Left lung (tissue), 10 donors: ENCODE measurements around the gene PCSK9. TPM values are rescaled to one million over a fixed set of nuclear protein-coding genes. Genes with fewer than 3 reads are reported as not detected.

Source experiments
- ATAC-seq: fragments of 200-7000 bp; cut with Tn5 transposase; one replicate; pipeline ENCODE4 v1.9.1; 2020; ENCODE audit warnings: moderate library complexity
- DNase-seq, 4 donors: peaks; one replicate each; pipeline ENCODE4 v3.0.0-alpha.2; 2013 to 2020
- H3K27ac ChIP-seq, 2 donors: fragments of 200-600 bp; sonication (generic) in 1 of 2; one replicate each; pipeline versions ENCODE4 v1.5.0 to v1.8.0; 2020 to 2021
- H3K27me3 ChIP-seq, 2 donors: fragments of 200-600 bp; sonication (generic) in 1 of 2; one replicate each; pipeline versions ENCODE4 v1.5.0 to v1.8.0; 2020 to 2021
- H3K36me3 ChIP-seq, 2 donors: fragments of 200-600 bp; sonication (generic) in 1 of 2; one replicate each; pipeline versions ENCODE4 v1.5.0 to v1.8.0; 2020 to 2021
- H3K4me1 ChIP-seq, 2 donors: fragments of 200-600 bp; one replicate each; pipeline ENCODE4 v1.8.0; 2021
- H3K4me3 ChIP-seq, 2 donors: fragments of 200-600 bp; sonication (generic) in 1 of 2; one replicate each; pipeline versions ENCODE4 v1.5.0 to v1.8.0; 2020 to 2021; ENCODE audit warnings: mild to moderate bottlenecking in 1 of 2
- H3K9me3 ChIP-seq, 2 donors: fragments of 200-600 bp; sonication (generic) in 1 of 2; one replicate each; pipeline versions ENCODE4 v1.5.0 to v1.8.0; 2020 to 2021
- intact Hi-C, 2 donors: fragments of 100-400 bp; cut with DNase I; formaldehyde crosslinking; loops; one replicate each; pipeline versions ENCODE4 v1.11.2 to v1.14.2; 2022
- polyA plus RNA-seq, 6 donors: library from polyadenylated mRNA; unstranded; fragments of 120-200 nt; gene quantifications; one replicate each; pipeline ENCODE4 v1.2.1, GENCODE V29; 2013; ENCODE audit not compliant: insufficient read length in 6 of 6
- total RNA-seq, 2 donors: library from RNA; stranded (reverse); fragmentation: NEBNext Ultra II Directional; extraction: Animal tissue kit (Norgen Biotek cat#: 25700); gene quantifications; one replicate each; pipeline ENCODE4 v1.2.1, GENCODE V29; 2021
- TF ChIP-seq, protein P1 (sequence below), 2 donors: fragments of 200-600 bp; sonication (generic) in 1 of 2; IDR thresholded peaks; one replicate each; pipeline versions ENCODE4 v1.5.0 to v1.8.0; 2021; ENCODE audit warnings: antibody characterized with exemption in 2 of 2
- donor health status: DM: no; HTN: yes; CAD: no.
- donor health status: DM: no; HTN: no; CAD: no.

Gene PCSK9
- total and polyA plus RNA-seq, 8 donors = 0.63 to 55.0 (median 1.5) TPM

DNA sequence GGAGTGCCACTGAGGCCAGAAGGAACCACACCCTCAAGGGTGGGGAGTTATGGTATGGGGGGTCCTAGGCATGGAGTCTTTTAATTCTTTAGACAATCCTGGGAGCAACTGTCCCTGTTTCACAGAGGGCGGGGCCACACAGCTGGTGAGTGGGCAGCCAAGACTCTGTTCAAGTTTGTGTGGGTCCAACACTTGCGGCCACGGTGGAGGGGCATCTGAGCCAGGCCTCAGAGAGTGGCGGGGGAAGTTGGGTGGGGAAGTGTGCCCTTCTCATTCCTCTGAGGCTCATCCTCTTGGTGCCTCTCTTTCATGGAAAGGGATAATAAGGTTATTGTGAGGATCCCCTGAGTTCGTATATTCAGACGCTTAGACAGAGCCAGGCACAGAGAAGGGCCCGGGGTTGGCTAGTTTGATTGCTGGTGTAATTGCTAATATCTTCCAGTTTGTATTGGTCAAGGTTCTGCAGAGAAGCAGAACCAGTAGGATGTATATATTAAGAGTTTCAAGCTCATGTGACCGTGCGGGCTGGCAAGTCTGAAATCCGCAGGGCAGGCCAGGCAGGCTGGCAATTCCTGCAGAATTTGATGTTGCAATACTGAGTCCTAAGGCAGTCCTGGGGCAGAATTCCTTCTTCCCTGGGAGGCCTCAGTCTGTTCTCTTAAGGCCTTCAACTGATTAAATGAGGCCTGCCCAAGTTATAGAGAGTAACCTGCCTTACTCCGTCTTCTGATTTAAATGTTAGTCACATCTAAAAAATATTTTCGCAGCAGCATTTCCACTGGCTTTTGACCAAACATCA, 15.9 kb downstream of the PCSK9 start:
- ATAC-seq = no peak
- Histone ChIP-seq H3K27ac (no peak overlapping the region), H3K4me3 (no peak overlapping the region), H3K27me3 (no peaks in the 10 kb centered on the region), H3K36me3 (peaks cover 0 to 21% of the 10 kb centered on the region in 2 donors), H3K4me1 (peaks cover 0 to 19% of the 10 kb centered on the region in 2 donors), H3K9me3 (no peaks in the 10 kb centered on the region)
- TF ChIP-seq, protein P1, sequence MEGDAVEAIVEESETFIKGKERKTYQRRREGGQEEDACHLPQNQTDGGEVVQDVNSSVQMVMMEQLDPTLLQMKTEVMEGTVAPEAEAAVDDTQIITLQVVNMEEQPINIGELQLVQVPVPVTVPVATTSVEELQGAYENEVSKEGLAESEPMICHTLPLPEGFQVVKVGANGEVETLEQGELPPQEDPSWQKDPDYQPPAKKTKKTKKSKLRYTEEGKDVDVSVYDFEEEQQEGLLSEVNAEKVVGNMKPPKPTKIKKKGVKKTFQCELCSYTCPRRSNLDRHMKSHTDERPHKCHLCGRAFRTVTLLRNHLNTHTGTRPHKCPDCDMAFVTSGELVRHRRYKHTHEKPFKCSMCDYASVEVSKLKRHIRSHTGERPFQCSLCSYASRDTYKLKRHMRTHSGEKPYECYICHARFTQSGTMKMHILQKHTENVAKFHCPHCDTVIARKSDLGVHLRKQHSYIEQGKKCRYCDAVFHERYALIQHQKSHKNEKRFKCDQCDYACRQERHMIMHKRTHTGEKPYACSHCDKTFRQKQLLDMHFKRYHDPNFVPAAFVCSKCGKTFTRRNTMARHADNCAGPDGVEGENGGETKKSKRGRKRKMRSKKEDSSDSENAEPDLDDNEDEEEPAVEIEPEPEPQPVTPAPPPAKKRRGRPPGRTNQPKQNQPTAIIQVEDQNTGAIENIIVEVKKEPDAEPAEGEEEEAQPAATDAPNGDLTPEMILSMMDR (IDR thresholded peaks at IDR 0.05) = no peak
- intact Hi-C loops = no loop called here
- DNase-seq = no peak

DNA sequence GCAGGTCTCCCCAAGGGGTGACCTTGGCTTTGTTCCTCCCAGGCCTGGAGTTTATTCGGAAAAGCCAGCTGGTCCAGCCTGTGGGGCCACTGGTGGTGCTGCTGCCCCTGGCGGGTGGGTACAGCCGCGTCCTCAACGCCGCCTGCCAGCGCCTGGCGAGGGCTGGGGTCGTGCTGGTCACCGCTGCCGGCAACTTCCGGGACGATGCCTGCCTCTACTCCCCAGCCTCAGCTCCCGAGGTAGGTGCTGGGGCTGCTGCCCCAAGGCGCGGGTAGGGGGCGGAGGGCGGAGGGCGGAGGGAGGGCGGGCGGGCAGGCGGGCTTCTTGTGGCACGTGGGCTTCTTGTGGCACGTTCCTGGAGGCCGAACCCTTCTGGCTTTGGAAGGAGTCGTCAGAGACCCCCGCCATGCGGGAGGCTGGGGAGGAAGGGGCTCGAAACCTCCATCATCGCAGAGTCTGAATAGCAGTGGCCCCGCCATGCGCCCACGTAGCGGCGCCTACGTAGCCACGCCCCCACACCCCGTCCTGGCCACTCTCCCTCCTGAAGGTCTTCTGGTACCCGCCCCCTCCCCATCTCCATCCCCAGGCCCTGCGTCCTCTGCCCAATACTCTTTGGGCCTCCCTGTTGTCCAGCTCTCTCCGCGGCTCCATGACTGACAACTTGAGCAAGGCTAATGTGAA, 16.7 kb downstream of the PCSK9 start:
- Histone ChIP-seq H3K4me1 (peaks cover 0 to 19% of the 10 kb centered on the region in 2 donors), H3K4me3 (no peak overlapping the region), H3K27ac (no peak overlapping the region), H3K9me3 (no peaks in the 10 kb centered on the region), H3K27me3 (no peaks in the 10 kb centered on the region), H3K36me3 (peaks cover 0 to 28% of the 10 kb centered on the region in 2 donors)
- intact Hi-C loops = no loop called here
- DNase-seq (no peak), ATAC-seq (no peak)
- TF ChIP-seq, protein P1 (IDR thresholded peaks at IDR 0.05) = no peak

DNA sequence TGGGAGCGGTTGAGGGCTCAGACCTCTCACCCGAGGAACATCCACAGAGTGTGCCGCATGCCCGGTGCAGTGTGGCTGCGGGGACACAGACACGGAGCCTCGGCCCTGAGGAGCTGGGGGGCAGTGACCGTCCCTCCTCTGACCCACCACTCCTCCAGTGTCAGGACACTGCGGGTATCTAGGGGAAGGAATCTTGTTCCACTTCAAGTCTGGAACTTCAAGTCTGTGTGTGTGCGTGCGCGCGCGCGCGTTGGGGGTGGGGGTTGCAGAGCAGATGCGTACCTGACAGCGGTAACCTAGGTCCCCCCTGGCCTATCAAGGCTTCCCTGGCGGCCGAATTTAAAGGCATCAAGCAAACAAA, 17.3 kb downstream of the PCSK9 start:
- Histone ChIP-seq H3K4me1 (peaks cover 0 to 19% of the 10 kb centered on the region in 2 donors), H3K4me3 (no peak overlapping the region), H3K27ac (no peak overlapping the region), H3K9me3 (no peaks in the 10 kb centered on the region), H3K36me3 (peaks cover 0 to 33% of the 10 kb centered on the region in 2 donors), H3K27me3 (no peaks in the 10 kb centered on the region)
- intact Hi-C loops = no loop called here
- DNase-seq (no peak), ATAC-seq (no peak)
- TF ChIP-seq, protein P1 (IDR thresholded peaks at IDR 0.05) = no peak

DNA sequence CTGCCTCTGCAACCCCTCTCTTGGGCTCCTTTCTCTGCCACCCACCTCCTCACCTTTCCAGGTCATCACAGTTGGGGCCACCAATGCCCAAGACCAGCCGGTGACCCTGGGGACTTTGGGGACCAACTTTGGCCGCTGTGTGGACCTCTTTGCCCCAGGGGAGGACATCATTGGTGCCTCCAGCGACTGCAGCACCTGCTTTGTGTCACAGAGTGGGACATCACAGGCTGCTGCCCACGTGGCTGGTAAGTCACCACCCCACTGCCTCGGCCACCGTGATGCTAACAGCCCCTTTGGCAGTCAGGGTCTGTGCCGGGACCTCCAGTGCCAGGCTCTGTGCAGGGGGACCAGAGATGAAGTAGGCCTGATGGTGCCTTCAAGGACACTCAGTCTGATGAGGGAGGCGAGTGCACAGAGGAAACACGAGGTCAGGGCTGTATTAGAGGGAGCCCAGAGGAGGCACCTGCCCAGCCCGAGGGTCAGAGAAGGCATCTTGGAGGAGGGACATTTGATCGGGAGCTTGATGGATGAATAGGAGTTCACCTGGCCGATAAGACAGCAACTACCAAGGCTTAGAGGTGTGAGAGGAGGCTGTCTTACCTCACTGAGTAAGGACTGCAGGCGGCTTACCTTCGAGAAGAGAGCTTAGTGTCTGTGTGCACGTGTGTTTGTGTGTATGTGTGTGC, 18.1 kb downstream of the PCSK9 start:
- no peak for ATAC-seq
- H3K27ac ChIP-seq = no peak overlapping the region
- TF ChIP-seq, protein P1 (IDR thresholded peaks at IDR 0.05) = no peak
- peaks cover 0 to 33% of the 10 kb centered on the region in 2 donors for H3K36me3 ChIP-seq
- H3K4me3 ChIP-seq = no peak overlapping the region
- H3K27me3 ChIP-seq = no peaks in the 10 kb centered on the region
- H3K9me3 ChIP-seq = no peaks in the 10 kb centered on the region
- H3K4me1 ChIP-seq = peaks cover 0 to 15% of the 10 kb centered on the region in 2 donors
- intact Hi-C loops = no loop called here
- no peak for DNase-seq

DNA sequence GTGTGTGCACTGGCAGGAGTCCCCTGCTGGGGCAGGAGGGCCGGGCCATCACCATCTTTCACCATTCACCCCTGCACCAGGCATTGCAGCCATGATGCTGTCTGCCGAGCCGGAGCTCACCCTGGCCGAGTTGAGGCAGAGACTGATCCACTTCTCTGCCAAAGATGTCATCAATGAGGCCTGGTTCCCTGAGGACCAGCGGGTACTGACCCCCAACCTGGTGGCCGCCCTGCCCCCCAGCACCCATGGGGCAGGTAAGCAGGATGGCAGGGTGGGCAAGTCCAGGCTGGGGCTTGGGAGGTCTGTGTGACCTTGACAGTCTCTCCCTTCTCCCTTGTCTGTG, 18.6 kb downstream of the PCSK9 start:
- no peak for DNase-seq
- Histone ChIP-seq H3K27ac (no peak overlapping the region), H3K4me3 (no peak overlapping the region), H3K9me3 (no peaks in the 10 kb centered on the region), H3K36me3 (peaks cover 0 to 33% of the 10 kb centered on the region in 2 donors), H3K27me3 (no peaks in the 10 kb centered on the region), H3K4me1 (peaks cover 0 to 10% of the 10 kb centered on the region in 2 donors)
- TF ChIP-seq, protein P1 (IDR thresholded peaks at IDR 0.05) = no peak
- no peak for ATAC-seq
- intact Hi-C loops = no loop called here
